A673 (cell line): Measurements from ENCODE around the gene RNF25.

Source experiments
- CTCF ChIP-seq: fragments of 300-800, 200-600 bp; sonication (generic); conservative IDR thresholded peaks from 2 replicates; pipeline ENCODE4 v1.5.1; 2017; ENCODE audit warnings: low read depth, mild to moderate bottlenecking, antibody characterized with exemption, low read length, moderate library complexity, mixed read lengths
- EZH2 ChIP-seq: fragments of 200-600 bp; sonication (generic); IDR thresholded peaks from 2 replicates; pipeline ENCODE4 v1.6.1; 2017; ENCODE audit warnings: borderline replicate concordance, low read depth, mild to moderate bottlenecking, mixed read lengths, antibody characterized with exemption, low read length; ENCODE audit not compliant: poor library complexity, severe bottlenecking

DNA sequence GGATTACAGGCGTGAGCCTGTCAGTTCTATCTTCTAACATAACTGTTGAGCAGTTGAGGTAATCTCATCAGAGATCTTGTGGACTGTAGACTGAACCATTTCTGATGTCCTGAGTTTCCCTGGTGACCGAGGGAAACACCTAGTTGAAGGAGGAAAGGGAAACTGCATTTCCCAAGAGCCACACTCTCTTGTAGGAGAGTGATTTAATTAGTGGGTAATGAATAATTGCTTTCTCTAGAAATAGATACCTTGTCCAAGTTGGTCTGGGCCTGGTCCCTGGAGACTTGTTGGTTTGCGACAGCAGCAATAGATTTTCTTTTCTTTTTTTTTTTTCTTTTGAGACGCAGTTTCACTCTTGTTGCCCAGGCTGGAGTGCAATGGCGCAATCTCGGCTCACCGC is 46.3 kb upstream of the RNF25 start:
- TF ChIP-seq CTCF, result no peak
- TF ChIP-seq EZH2, result no peak
